ENCODE results near the gene RPS21.
"Not testable (repeated sequence)": the region's sequence is repeated elsewhere in the genome, so short reads cannot be mapped to it uniquely, and the experiment has no call there.

RPS21 gene

GRCh38 chr20:62365814-62366369 is 21.0 kb upstream of the RPS21 start:
- DNase-seq (ENCODE audit: low read depth, low spot score) = peak; percentile 94

DNA sequence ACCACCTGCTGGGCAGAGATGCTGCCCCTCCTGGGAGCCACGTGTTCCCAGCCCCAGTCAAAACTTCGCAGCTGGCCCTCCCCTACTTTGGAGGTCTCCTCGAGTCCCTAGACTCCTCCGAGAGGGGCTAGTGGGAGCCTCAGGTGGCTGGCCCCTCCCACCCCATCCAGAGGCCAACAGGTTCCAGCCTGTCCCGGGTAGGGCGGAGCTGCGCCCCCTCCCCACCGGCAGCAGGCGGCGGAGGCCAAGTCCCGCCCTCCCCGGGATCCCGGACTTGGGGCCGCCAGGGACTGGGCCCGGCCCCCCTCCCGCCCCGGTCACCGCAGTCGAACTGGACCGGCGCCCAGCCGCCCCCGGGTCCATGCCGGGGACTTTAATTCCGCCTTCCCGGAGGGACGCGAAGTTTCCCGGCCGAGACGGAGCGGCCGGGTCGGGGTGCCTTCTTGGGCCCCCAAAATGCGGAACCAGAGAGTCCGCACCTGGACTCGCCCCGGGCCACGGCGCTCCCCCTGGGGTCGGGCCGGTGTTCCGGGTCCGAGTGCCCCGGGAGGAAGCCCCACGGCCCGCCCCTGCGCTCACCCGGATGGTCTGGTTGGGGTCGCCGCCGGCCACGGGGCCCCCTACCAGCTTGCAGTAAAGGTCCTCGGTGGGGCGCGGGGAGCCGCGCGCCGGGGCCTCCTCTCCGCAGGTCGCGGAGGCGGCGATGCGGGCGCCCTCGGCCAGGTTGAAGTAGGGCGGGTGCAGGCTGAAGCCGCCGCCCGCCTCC is 20.4 kb upstream of the RPS21 start:
- DNase-seq (ENCODE audit: low read depth, low spot score) = peak; percentile 91

DNA sequence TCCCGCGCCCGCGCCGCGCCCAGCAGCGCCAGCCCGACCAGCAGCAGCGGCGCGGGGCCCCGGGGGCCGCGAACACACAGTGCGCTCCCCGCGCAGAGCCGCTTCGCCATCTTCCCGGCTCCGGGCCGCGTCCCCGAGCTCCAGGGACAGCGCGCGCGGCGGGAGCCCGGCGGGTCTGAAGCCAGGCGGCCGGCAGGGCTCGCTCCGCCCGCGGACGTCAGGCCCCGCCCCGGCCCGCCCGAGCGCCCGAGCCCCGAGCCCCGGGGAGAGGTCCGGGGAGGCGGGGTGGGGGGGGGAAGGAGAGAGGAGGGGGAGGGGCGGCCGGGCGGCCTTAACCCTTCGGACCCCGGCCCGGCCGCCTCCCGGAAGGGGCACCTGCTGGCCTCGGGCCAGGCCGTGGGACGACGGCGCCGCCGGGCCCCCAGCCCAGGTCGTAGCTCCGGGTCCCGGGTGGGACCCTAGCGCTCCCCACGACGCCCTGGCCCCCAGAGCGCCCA is 19.7 kb upstream of the RPS21 start, which contains the start of gene LAMA5:
Gene LAMA5, minus strand, starts transcription at position 177 of the 497 bp plus-strand sequence. Its CDS starts 67 bp downstream, at position 110.
- no peak for DNase-seq (ENCODE audit: low read depth, low spot score)

DNA sequence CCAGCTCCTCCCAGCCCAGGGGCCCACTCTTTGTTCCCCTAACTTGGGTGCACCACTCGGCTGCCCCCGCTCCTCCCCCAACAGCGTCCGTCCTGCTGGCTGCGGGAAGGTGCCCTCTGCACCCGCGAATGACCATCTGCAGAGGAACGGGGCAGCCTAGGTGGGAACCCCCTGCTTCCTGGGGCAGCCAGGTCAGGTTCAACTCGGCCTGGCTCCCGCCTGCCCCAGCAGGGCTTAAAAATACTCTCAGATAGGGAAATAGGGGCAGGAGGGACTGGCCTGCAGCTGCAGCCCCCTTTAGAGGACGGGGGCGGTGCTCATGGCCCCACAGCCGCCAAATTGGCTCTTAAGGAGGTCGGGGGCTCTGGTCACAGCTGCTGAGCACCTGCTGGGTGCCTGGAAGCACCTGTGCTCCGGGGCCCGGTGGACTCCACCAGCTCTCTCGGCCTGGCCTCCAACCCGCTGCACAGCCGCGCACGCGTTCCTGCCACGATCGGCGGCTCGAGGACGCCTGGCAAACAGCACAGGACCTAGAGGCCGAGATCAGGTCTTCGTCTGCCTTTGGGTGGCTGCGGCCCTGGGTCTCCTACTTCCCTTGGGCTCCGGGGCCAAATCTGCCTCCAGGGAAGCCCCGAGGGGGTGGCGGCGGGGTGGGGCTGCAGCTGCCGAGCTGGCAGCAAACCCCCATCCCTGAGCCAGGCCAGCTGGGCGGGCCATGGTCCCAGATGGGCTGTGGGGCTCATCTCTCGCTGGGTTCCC is 19.1 kb upstream of the RPS21 start:
- DNase-seq (ENCODE audit: low read depth, low spot score) = peak; percentile 74

DNA sequence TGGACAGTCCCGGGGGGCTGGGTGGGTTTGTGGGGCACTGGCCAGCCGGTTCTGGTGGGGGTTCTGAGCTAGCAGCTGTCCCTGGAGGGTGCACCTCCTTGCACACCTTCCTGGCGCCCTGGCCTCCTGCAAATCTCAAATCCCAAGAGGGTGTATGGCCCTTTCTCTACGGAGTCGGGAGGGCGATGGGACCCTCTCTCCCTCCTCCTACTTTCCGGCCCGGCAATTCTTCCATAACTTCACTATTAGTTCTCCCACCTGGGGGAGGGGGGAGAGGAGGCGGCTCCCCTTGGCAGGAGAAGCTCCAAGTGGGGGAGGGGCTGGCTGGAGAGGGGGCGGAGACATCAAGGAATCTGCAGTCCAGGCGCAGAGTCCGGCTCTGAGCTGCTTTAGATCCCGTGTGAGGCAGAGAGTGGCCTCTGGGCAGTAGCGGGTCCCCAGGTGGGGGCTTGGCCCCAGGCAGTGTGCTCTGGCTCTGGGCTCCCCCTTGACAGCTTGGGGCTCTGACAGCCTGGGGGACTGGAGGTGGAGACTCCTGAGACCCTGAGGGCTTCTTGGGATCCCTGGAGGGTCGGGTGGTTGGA is 18.4 kb upstream of the RPS21 start:
- DNase-seq (ENCODE audit: low read depth, low spot score) = no peak

DNA sequence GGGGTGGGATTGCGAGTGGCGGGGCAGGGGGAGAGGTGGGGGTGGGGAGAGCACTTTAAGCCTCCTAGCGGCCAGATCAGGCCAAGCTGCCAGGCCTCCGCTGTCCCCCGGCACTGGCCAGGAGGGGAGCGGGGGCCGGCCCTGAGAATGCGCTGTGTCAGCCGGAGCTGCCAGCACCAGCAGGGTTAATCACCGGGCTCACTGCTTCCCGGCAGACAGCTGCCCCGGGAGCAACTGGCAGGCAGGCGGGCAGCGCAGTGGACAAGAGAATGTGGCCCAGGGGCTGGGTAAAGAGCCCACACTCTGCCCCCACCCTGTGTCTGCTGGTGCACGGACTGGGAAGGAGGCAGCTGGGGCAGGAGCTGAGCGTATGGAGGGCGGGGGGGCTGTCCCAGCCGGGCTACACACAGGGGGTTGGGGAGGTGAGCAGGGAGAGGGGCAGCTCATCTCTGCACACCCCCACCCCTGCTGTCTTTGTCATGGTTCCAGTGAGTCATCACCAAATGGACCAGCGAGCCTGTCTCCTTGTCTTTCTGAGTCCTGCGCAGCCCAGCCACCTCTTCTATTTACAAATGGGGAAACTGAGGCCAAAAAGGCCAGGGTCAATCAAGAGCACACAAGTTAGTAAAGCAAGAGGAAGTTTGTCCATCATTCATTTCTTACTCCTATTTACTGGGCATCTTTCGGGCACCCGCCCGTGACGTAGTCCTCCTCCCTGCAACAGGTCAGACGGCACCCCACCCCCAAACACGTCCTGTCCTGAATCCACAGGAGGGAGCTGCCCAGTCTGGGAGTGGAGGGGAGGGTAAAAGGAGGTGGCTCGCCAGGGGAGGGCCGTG is 17.7 kb upstream of the RPS21 start:
- DNase-seq (ENCODE audit: low read depth, low spot score) = peak; percentile 92

GRCh38 chr20:62369815-62370114 is 17.1 kb upstream of the RPS21 start:
- no peak for DNase-seq (ENCODE audit: low read depth, low spot score)

DNA sequence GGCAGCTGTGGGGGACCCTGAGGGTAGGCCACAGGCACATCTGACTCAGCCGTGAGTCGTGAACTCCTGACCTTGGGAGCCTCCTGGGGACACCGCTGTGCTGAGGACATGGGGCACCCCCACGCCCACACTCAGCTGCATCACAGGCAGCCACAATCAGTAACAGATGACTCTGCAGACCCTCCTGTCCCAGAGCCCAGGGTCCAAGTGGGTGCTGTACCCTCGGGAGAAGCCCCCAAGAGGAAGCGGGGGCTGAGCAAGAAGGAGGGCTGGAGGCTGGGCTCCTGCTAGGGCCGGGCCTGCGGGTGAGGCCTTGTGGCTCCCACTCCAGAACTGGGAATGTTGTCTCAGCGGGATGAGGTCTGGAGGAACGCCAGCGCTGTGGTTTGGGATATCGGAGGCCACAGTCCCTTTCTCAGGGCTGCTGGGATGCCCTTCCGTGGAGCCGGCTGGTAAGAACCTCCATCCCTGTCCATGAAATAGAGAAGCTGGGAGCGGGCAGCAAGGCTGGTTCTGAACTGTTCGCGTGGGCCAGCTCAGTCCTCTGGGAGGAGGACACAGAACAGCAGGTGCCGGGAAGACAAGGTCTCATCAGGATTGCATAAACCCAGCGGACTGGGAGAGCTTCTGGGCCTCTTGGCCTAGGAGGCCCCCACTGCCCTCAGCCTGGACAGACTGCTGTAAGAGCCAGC is 16.6 kb upstream of the RPS21 start:
- no peak for DNase-seq (ENCODE audit: low read depth, low spot score)

GRCh38 chr20:62370807-62371587 is 15.9 kb upstream of the RPS21 start:
- peak; percentile 26 for DNase-seq (ENCODE audit: low read depth, low spot score)

GRCh38 chr20:62371588-62372041 is 15.3 kb upstream of the RPS21 start:
- DNase-seq (ENCODE audit: low read depth, low spot score) = no peak

- no peak for DNase-seq (ENCODE audit: low read depth, low spot score)
Observed at GRCh38 chr20:62372042-62372993, 14.6 kb upstream of the RPS21 start.

GRCh38 chr20:62373631-62374179 is 13.2 kb upstream of the RPS21 start:
- not testable (repeated sequence) for DNase-seq (ENCODE audit: low read depth, low spot score)

DNA sequence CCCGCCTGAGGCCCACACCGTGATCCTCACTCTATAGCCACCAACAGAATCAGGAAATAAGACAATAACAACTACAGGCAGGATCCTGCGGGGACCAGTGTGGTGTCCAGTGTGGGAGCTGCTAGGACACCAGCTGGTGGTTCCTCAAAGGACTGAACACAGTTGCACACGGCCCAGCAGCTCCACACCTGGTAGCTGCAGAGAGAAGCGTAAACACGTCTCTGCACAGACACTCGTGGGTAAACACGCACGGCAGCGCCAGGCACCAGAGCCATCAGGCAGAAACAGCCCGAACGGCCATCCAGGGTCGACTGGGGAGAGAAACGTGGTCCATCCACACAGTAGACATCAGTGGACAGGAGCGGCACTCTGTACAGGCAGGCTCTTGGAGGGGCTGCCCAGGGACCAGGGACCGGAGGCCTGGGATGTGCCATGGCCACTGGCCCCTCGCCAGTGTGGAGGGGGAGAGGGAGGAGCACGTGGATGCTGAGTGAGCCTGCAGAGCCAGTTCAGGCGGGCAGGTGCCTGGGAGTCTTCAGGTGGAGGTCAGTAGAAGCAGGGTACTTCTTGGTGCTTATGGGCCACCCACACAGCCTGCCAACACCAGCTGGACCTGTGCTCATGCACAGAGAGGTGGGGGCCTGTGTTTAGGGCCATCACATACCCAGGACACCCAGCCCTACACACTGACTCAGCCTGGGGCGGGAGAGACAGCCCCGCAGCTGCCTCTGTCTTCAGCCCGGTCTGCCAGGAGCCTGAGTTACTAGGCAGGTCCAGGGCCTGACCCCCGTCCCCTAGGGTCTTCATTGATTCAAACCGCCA is 12.4 kb upstream of the RPS21 start:
- peak; percentile 33 for DNase-seq (ENCODE audit: low read depth, low spot score)

- peak; percentile 98 for DNase-seq (ENCODE audit: low read depth, low spot score)
Observed at GRCh38 chr20:62376112-62377063, 10.5 kb upstream of the RPS21 start.

GRCh38 chr20:62377064-62377461 is 9.8 kb upstream of the RPS21 start:
- no peak for DNase-seq (ENCODE audit: low read depth, low spot score)

DNA sequence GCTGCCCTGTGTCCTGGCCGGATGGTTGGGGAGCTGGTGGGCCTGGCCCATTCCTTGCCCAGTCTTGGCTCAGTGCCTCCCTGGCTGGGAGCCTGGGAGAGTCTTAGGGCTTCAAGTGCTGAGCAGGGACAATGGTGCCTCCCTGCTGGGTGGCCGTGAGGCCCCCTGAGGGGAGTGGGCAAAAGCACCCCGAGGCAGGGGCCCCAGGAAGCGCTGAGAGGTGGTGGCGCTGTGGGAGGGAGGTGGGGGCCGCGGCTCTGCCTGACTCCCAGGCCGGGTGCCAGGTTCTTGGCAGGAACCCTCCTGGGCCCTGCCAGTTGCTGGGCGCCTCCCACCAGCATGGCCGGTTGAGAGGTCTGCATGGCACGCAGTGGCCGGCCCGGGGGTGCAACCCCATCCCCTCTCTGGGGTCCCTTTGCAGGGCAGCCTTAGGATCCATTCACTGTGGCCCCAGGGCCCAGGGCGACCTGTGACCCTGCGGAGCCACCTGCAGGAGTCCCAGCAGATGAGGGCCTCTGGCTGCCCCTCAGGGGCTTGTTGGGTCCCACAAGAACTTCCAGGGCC is 9.2 kb upstream of the RPS21 start:
- DNase-seq (ENCODE audit: low read depth, low spot score) = no peak

All from ELF-1 (cell line).